Activated CD4-positive, alpha-beta T cell treated with anti-CD3 and anti-CD28 coated beads, Interleukin-10, Interleukin-2, amounts not matched to agents 100 ng/mL and 50 ng/mL, durations not matched to agents 16 hours and 8 hours (primary cell): ENCODE measurements around the gene MROH2A.

Experiments used
- DNase-seq: peaks from one replicate; pipeline ENCODE4 v3.0.0-alpha.2; 2020

MROH2A gene

GRCh38 chr2:233766416-233766815 lies 11.7 kb upstream of the MROH2A start:
- no peak for DNase-seq

DNA sequence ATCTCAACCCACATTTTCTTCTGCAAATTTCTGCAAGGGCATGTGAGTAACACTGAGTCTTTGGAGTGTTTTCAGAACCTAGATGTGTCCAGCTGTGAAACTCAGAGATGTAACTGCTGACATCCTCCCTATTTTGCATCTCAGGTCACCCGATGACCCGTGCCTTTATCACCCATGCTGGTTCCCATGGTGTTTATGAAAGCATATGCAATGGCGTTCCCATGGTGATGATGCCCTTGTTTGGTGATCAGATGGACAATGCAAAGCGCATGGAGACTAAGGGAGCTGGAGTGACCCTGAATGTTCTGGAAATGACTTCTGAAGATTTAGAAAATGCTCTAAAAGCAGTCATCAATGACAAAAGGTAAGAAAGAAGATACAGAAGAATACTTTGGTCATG lies 10.1 kb upstream of the MROH2A start:
- no peak for DNase-seq

- DNase-seq, result no peak
Observed at GRCh38 chr2:233769260-233769659, 8.9 kb upstream of the MROH2A start.

DNA sequence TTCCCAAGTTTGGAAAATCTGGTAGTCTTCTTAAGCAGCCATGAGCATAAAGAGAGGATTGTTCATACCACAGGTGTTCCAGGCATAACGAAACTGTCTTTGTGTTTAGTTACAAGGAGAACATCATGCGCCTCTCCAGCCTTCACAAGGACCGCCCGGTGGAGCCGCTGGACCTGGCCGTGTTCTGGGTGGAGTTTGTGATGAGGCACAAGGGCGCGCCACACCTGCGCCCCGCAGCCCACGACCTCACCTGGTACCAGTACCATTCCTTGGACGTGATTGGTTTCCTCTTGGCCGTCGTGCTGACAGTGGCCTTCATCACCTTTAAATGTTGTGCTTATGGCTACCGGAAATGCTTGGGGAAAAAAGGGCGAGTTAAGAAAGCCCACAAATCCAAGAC lies 6.0 kb upstream of the MROH2A start:
- no peak for DNase-seq

GRCh38 chr2:233772583-233772982 lies 5.5 kb upstream of the MROH2A start:
- DNase-seq, result no peak

GRCh38 chr2:233773854-233774253 lies 4.3 kb upstream of the MROH2A start:
- DNase-seq, result no peak

GRCh38 chr2:233775414-233775813 lies 2.7 kb upstream of the MROH2A start:
- no peak for DNase-seq

GRCh38 chr2:233779722-233780121 lies 1.6 kb downstream of the MROH2A start:
- no peak for DNase-seq

- DNase-seq, result no peak
Observed at GRCh38 chr2:233780771-233781170, 2.6 kb downstream of the MROH2A start.

GRCh38 chr2:233789554-233789953 lies 11.4 kb downstream of the MROH2A start:
- DNase-seq, result no peak

DNA sequence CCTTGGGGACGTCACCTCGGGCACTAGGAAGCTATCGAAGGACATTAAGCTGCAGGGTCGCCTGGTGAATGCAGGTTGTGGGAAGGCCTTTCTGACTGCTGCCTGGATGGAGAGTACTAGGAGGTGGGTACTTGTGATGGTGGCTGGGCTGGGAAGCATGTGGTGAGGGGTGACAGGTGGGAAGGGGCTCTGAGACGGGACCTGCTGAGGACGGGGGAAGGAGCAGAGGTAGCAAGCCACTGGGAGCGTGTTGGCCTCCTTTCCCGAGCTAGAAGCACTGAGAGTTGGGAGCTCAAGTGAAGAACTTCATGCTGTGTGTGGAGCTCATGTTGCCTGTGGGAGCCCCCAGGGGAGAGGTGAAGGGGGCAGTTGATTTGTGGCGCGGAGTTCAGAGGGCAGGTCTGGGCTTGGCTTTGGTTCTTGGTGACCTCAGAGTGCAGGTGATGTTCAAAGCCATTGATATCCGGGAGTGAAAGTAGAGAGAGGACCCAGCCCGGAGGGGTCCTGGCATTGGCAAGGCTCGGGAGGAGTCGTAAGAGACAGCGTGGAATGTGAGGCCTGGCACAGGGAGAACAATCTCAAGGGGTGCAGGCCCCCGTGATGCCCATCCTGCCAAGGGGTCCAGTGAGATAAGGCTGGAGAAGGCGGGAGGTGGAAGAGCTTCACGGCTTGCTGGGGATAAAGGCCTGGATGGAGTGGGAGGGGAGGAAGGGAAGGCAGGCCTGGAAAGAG lies 13.2 kb downstream of the MROH2A start:
- DNase-seq, result no peak

GRCh38 chr2:233791883-233792329 lies 13.8 kb downstream of the MROH2A start:
- DNase-seq, result no peak

DNA sequence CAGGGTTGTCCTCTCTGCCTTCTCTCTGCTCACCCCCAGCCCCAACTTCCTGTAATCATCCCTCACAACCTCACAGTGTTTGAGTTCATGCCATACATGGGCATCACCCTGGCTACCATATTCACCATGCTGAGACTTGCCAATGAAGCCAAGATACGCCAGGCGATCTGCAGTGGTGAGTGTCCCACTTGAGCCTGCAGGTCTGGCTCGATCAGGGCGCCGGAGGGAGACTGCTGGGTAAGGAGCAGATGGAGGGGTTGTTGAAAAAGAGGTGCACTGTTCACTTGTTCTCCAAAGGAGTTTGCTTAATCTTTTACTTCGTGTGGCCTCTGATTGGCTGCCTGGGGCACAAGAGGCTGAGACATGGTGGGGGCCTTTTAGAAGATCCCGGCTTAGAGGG lies 14.6 kb downstream of the MROH2A start:
- DNase-seq, result no peak

- no peak for DNase-seq
Observed at GRCh38 chr2:233793465-233794127, 15.5 kb downstream of the MROH2A start.

DNA sequence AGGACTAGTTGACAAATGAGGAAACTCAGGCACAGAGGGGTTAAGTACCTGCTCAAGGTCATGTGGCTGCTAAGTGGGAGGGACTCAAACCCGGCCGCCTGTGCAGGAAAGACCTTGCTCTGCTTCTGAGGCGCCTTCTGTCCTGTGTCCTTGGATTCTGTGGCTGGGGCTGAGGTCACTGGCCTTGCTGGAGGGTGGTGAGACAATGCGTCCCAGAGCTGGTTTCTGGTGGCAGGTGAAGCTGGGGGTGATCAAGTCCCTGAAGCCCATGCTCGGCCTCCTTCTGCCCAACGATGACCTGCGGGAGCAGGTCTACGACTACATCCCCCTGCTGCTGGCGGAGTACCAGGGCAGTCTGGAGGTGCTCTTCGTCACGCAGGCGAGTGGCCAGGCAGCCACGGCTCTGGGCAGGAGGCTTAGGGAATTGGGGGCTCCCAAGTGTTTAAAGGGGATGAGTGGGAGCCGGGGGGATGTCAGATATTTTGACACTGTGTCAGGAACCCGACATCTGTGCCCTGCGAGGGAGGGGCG lies 16.1 kb downstream of the MROH2A start:
- no peak for DNase-seq

- DNase-seq, result no peak
Observed at GRCh38 chr2:233795735-233796171, 17.6 kb downstream of the MROH2A start.

GRCh38 chr2:233796254-233796653 lies 18.1 kb downstream of the MROH2A start:
- no peak for DNase-seq

- no peak for DNase-seq
Observed at GRCh38 chr2:233798335-233799086, 20.4 kb downstream of the MROH2A start.

GRCh38 chr2:233799087-233799665 lies 21.0 kb downstream of the MROH2A start:
- no peak for DNase-seq

DNA sequence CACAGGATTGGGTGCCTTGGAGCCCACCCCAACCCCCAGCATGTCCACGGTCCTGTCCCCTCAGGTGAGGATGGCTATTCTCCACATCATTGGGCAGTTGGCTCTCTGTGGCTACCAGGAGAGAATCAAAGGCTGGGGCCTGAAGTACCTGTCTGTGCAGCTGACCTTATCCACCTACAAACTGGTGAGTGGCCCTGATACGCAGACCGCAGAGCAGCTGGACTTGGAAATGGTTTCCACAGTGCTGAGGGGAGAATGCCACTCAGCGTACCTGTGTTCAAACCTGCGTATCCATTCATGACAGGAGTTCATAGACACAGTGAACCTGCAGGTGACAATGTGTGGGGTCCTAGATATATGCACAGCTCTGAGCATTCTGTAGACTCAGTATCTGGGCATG lies 21.6 kb downstream of the MROH2A start:
- DNase-seq, result no peak

GRCh38 chr2:233800208-233800607 lies 22.1 kb downstream of the MROH2A start:
- DNase-seq, result no peak

DNA sequence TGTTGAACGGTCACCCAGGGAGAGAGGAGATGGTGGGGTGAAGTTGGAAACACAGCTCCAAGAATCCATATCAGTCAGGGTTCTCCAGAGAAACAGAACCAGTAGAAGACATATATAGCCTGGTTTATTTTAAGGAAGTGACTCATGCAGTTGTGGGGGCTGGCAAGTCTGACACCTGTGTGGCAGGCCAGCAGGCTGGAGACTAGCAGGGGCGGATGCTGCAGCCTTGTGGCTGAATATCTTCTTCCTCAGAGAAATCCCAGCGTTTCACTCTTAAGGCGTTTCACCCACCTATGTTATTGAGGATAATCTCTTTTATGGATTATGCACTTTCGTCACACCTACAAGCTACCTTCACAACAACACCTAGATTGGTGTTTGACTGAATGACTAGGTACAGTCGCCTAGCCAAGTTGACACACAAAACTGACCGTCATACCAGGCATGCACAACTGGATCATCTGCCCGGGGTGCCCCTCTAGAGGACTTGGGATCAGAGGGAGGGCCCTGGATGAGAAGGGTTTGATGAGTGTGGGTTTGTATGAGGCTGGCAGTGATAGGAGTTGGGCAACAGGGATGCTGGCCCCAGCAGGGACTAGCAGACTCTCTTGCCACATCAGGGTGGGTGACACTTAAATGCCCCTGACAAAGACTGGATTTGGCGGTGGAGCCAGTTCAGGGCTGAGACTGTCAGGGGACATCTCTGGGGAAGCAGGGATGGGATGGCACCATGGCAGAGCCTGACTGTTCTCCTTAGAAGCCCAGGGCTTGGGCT lies 23.4 kb downstream of the MROH2A start:
- no peak for DNase-seq
